ENCODE measurements around the gene CCL26.
A peak's percentile ranks its signal among the peaks of the same experiment; 100 is the strongest.
"Not testable (repeated sequence)": the region's sequence is repeated elsewhere in the genome, so short reads cannot be mapped to it uniquely, and the experiment has no call there.

CCL26 gene

GRCh38 chr7:75738975-75739795 is 32.8 kb downstream of the CCL26 start:
- DNase-seq (ENCODE audit: low spot score): peak; percentile 99

GRCh38 chr7:75738604-75738974 is 33.4 kb downstream of the CCL26 start, which contains the start of gene HIP1:
TSS of gene HIP1 (minus strand) at chr7:75738941. CDS start at chr7:75738920, 21 bp downstream.
- no peak for DNase-seq (ENCODE audit: low spot score)

- DNase-seq (ENCODE audit: low spot score): no peak
These were observed 34.0 kb downstream of the CCL26 start for GRCh38 chr7:75737856-75738603.

GRCh38 chr7:75735581-75736350 is 36.2 kb downstream of the CCL26 start:
- DNase-seq (ENCODE audit: low spot score): no peak

GRCh38 chr7:75734586-75735458 is 37.2 kb downstream of the CCL26 start:
- DNase-seq (ENCODE audit: low spot score): no peak

GRCh38 chr7:75732764-75733630 is 39.0 kb downstream of the CCL26 start:
- DNase-seq (ENCODE audit: low spot score): no peak

GRCh38 chr7:75732016-75732521 is 39.9 kb downstream of the CCL26 start:
- DNase-seq (ENCODE audit: low spot score): no peak

- DNase-seq (ENCODE audit: low spot score): no peak
These were observed 42.1 kb downstream of the CCL26 start for GRCh38 chr7:75729851-75730274.

GRCh38 chr7:75727881-75728593 is 44.0 kb downstream of the CCL26 start:
- DNase-seq (ENCODE audit: low spot score): no peak

GRCh38 chr7:75727351-75727750 is 44.7 kb downstream of the CCL26 start:
- DNase-seq (ENCODE audit: low spot score): not testable (repeated sequence)

GRCh38 chr7:75725306-75725705 is 46.7 kb downstream of the CCL26 start:
- DNase-seq (ENCODE audit: low spot score): no peak

GRCh38 chr7:75723444-75723843 is 48.6 kb downstream of the CCL26 start:
- DNase-seq (ENCODE audit: low spot score): no peak

GRCh38 chr7:75722373-75722772 is 49.6 kb downstream of the CCL26 start:
- DNase-seq (ENCODE audit: low spot score): no peak

GRCh38 chr7:75721922-75722321 is 50.1 kb downstream of the CCL26 start:
- DNase-seq (ENCODE audit: low spot score): not testable (repeated sequence)

- DNase-seq (ENCODE audit: low spot score): no peak
These were observed 50.6 kb downstream of the CCL26 start for GRCh38 chr7:75721426-75721825.

GRCh38 chr7:75719626-75720025 is 52.4 kb downstream of the CCL26 start:
- no peak for DNase-seq (ENCODE audit: low spot score)

Data from left forelimb (tissue), 1 donor.